Endothelial cell (in vitro differentiated cells): ENCODE data around the gene DCLK2. TPM values are rescaled to one million over a fixed set of nuclear protein-coding genes. Genes with fewer than 3 reads are reported as not detected.

Experiments
- DNase-seq: peaks from one replicate; pipeline ENCODE4 v3.0.0; 2021; ENCODE audit warnings: low spot score
- H3K27ac Mint-ChIP-seq: one replicate; pipeline ENCODE4 v1.8.0; 2021; ENCODE audit warnings: mixed read lengths, inconsistent platforms; ENCODE audit not compliant: unreplicated experiment
- H3K27me3 Mint-ChIP-seq: one replicate; pipeline ENCODE4 v1.8.0; 2021; ENCODE audit warnings: mild to moderate bottlenecking, moderate library complexity, mixed read lengths, inconsistent platforms; ENCODE audit not compliant: unreplicated experiment
- H3K36me3 Mint-ChIP-seq: one replicate; pipeline ENCODE4 v1.8.0; 2021; ENCODE audit warnings: mild to moderate bottlenecking, low read depth, mixed read lengths, inconsistent platforms; ENCODE audit not compliant: unreplicated experiment
- H3K4me1 Mint-ChIP-seq: one replicate; pipeline ENCODE4 v1.8.0; 2021; ENCODE audit warnings: mild to moderate bottlenecking, mixed read lengths, inconsistent platforms; ENCODE audit not compliant: unreplicated experiment
- H3K4me3 Mint-ChIP-seq: one replicate; pipeline ENCODE4 v1.8.0; 2021; ENCODE audit warnings: mild to moderate bottlenecking, mixed read lengths, inconsistent platforms; ENCODE audit not compliant: unreplicated experiment
- H3K9me3 Mint-ChIP-seq: one replicate; pipeline ENCODE4 v1.8.0; 2021; ENCODE audit warnings: mixed read lengths, inconsistent platforms; ENCODE audit not compliant: unreplicated experiment
- CTCF ChIP-seq: fragments of 200-600 bp; sonication (generic); IDR thresholded peaks from one replicate; pipeline ENCODE4 v1.5.0; 2021; ENCODE audit warnings: antibody characterized with exemption; ENCODE audit not compliant: unreplicated experiment
- total RNA-seq: library from RNA; stranded (reverse); fragmentation: NEBNext Ultra II Directional; extraction: Animal tissue kit (Norgen Biotek cat#: 25700); gene quantifications from one replicate; pipeline ENCODE4 v1.2.1, GENCODE V29; 2021; ENCODE audit not compliant: unreplicated experiment

Gene DCLK2
- total RNA-seq, 1 donor from 2014 or later, result 7.8 TPM

- no peak overlapping the region for H3K4me3 Mint-ChIP-seq
- no peak for DNase-seq
- H3K9me3 Mint-ChIP-seq, result no peaks in the 10 kb centered on the region
- no peaks in the 10 kb centered on the region for H3K36me3 Mint-ChIP-seq
- no peak for TF ChIP-seq CTCF
- no peaks in the 10 kb centered on the region for H3K27me3 Mint-ChIP-seq
- no peaks in the 10 kb centered on the region for H3K4me1 Mint-ChIP-seq
- no peak overlapping the region for H3K27ac Mint-ChIP-seq
These were observed 48.6 kb downstream of the DCLK2 start for GRCh38 chr4:150126864-150127203.

GRCh38 chr4:150127757-150128156, 49.5 kb downstream of the DCLK2 start:
- TF ChIP-seq CTCF, result no peak

GRCh38 chr4:150130933-150131332, 52.7 kb downstream of the DCLK2 start:
- Mint-ChIP-seq H3K36me3 (no peaks in the 10 kb centered on the region), H3K9me3 (no peaks in the 10 kb centered on the region), H3K4me1 (peaks cover 2% of the 10 kb centered on the region), H3K27me3 (no peaks in the 10 kb centered on the region), H3K4me3 (no peak overlapping the region), H3K27ac (no peak overlapping the region)
- no peak for TF ChIP-seq CTCF
- DNase-seq, result no peak

More at GRCh38 chr4:150127757-150128156, 49.5 kb downstream of the DCLK2 start:
- Mint-ChIP-seq H3K9me3 (no peaks in the 10 kb centered on the region), H3K36me3 (no peaks in the 10 kb centered on the region), H3K27me3 (no peaks in the 10 kb centered on the region), H3K4me1 (no peaks in the 10 kb centered on the region), H3K4me3 (no peak overlapping the region), H3K27ac (no peak overlapping the region)
- DNase-seq, result no peak

- Mint-ChIP-seq H3K4me3 (no peak overlapping the region), H3K36me3 (no peaks in the 10 kb centered on the region), H3K9me3 (no peaks in the 10 kb centered on the region), H3K4me1 (peaks cover 5% of the 10 kb centered on the region), H3K27me3 (no peaks in the 10 kb centered on the region), H3K27ac (no peak overlapping the region)
- DNase-seq, result no peak
- TF ChIP-seq CTCF, result no peak
These were observed 53.5 kb downstream of the DCLK2 start for GRCh38 chr4:150131581-150132228.

- TF ChIP-seq CTCF, result no peak
- Mint-ChIP-seq H3K36me3 (no peaks in the 10 kb centered on the region), H3K4me3 (no peak overlapping the region), H3K4me1 (peaks cover 5% of the 10 kb centered on the region), H3K27ac (no peak overlapping the region), H3K27me3 (no peaks in the 10 kb centered on the region), H3K9me3 (no peaks in the 10 kb centered on the region)
- no peak for DNase-seq
These were observed 55.4 kb downstream of the DCLK2 start for GRCh38 chr4:150133605-150134004.
